GM19395 (cell line): Measurements from ENCODE around the gene PPP1CB.

ENCODE experiments used
- ATAC-seq: cut with Tn5 transposase; IDR thresholded peaks from one replicate; pipeline ENCODE4 v1.9.1; 2021; ENCODE audit warnings: mild to moderate bottlenecking, moderate library complexity; ENCODE audit not compliant: unreplicated experiment

The PPP1CB gene

GRCh38 chr2:28751252-28751955 lies at the start of gene PPP1CB:
Gene PPP1CB (plus strand): TSS chr2:28751830. CDS start chr2:28752125, 295 bp downstream.
- ATAC-seq, result peak; percentile 89

GRCh38 chr2:28702415-28702861 lies 49.2 kb upstream of the PPP1CB start:
- no peak for ATAC-seq

GRCh38 chr2:28702878-28703277 lies 48.8 kb upstream of the PPP1CB start:
- ATAC-seq, result no peak

GRCh38 chr2:28704621-28705020 lies 47.0 kb upstream of the PPP1CB start:
- ATAC-seq, result no peak

- ATAC-seq, result no peak
These were observed 45.7 kb upstream of the PPP1CB start for GRCh38 chr2:28705751-28706440.

GRCh38 chr2:28707592-28707991 lies 44.0 kb upstream of the PPP1CB start:
- ATAC-seq, result no peak

- no peak for ATAC-seq
These were observed 42.5 kb upstream of the PPP1CB start for GRCh38 chr2:28709101-28709500.

GRCh38 chr2:28710545-28710944 lies 41.1 kb upstream of the PPP1CB start:
- ATAC-seq, result no peak

- ATAC-seq, result no peak
These were observed 37.9 kb upstream of the PPP1CB start for GRCh38 chr2:28713577-28714298.

- ATAC-seq, result no peak
These were observed 35.3 kb upstream of the PPP1CB start for GRCh38 chr2:28716265-28716865.

- no peak for ATAC-seq
These were observed 34.3 kb upstream of the PPP1CB start for GRCh38 chr2:28717339-28717758.

- no peak for ATAC-seq
These were observed 31.3 kb upstream of the PPP1CB start for GRCh38 chr2:28720345-28720744.

- ATAC-seq, result no peak
These were observed 29.9 kb upstream of the PPP1CB start for GRCh38 chr2:28721601-28722191.

- no peak for ATAC-seq
These were observed 26.5 kb upstream of the PPP1CB start for GRCh38 chr2:28725021-28725711.

GRCh38 chr2:28726177-28726576 lies 25.5 kb upstream of the PPP1CB start:
- no peak for ATAC-seq

- no peak for ATAC-seq
These were observed 21.9 kb upstream of the PPP1CB start for GRCh38 chr2:28729698-28730097.

- ATAC-seq, result no peak
These were observed 20.9 kb upstream of the PPP1CB start for GRCh38 chr2:28730641-28731146.

- no peak for ATAC-seq
These were observed 16.1 kb upstream of the PPP1CB start for GRCh38 chr2:28735511-28735910.

- ATAC-seq, result no peak
These were observed 15.6 kb upstream of the PPP1CB start for GRCh38 chr2:28736034-28736433.

GRCh38 chr2:28737655-28738054 lies 14.0 kb upstream of the PPP1CB start:
- ATAC-seq, result no peak
